ENCODE results near the gene ATRN.
A peak's percentile ranks its signal among the peaks of the same experiment; 100 is the strongest.

ATRN gene

DNA sequence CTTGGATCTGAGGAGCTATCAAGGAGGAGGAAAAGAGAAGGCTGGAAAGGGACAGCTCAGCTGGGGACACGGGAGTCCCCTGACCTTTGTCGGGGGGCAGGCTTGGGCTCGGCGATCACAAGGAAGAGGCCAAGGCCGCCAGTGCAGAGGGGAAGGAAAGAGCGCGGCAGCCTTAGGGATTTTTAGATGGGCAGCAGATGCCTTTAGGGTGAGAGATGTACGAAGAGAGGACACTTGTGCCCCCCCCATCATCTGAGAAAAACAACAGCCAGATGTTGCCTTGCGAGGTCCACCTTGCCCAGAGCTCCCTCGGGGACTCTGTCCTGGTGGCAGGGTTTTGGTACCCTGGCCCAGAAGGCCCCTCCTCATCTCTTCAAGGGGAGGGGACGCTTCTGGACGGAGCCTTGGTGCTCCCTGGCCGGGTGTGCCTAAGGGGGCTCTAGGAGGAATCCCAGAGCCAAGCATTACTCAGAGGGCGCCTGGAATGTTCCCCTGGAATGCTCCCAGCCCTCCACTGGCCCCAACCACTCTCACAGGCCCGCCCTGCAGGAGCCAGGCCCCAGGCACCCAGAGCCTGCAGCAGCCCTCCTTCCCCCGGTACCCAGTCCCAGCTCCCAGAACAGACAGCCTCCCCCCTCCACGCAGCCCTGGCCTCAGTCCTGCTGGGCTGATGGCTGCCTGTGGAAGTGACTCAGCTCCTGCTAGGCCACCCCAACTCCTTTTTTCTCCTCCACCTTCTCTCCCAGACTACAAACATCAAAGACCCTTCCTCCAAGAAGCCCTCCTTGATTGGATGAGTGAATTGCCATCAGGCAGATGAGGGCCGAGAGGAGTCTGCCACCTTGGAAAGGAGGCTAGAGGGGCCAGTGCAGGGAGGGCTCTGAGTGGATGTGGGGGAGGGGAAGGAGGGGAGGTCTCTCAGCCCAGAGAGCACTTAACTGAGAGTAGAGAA lies 209.2 kb downstream of the ATRN start:
- no peak for DNase-seq

DNA sequence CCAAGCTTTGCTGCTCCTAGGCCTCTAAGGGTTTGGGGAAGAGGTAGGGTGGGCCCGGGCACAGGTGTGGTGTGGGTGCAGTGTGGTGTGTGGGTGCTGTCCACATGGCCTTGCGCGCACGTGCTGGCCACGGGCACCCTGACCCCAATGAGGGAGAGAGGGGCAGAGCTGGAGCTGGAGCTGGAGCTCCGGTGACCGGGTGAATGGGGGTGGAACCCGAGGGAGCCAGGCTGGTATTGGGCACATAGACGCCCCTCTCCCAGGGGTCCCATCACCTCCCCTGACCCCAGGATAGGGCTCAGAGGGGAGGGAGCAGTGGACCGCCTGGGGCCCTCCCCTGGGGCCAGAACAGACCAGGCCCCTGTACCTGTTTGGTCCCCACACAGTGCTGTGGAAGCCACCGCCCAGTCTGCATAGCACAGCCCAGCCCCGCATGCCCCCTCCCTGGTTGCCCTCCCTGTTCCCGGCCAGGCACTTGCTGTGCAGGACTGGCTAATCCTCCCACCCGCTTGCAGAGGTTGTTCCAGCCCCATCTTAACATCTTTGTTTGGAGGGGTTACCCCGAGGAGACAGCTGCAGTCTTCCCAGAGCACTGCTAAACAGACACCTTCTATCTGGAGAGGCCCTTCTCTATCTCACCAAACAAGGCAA lies 210.0 kb downstream of the ATRN start:
- DNase-seq: no peak

GRCh38 chr20:3681352-3681930 lies 210.6 kb downstream of the ATRN start:
- no peak for DNase-seq

DNA sequence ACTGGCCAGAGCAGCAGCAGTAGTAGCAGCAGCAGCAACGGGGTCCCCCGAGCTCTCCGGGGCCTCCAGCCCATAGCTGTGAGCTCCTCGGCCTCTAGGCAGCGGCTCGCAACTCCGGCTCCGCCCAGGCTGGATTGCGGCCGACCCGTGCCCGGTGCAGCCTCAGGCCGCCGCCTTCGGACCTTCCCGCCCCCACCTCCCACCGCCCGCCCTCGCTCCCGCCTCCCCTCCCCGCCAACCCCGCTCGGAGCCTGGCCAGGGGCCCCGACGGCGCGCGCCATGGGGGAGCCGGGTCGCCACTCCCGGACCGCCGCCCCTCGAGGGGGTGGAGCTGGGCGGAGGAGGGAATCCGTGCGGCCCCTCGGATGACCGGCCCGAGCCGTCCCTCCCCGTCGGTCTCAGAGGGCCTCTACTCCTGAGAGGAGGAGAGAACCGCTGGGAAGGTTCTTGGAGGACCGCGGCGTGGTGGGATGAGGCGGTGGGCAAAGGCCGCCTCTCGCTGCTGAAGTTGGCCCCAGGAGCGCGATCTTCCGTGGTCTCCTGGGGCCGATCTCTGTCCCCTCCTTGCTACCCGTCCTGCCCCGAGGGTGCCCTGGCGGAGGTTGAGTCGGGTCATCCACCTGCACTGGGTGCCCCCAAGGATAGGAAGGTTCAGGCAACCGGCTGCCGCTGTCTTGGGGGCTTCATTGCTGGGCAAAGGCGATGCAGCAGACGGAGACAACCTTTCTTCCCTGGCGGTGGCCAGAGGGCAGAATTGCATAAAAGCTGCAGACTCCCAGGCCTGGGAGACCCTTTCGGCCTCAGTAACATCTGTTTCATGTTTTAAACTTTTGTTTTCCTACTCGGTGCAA lies 211.3 kb downstream of the ATRN start, which contains the start of gene ADAM33:
Gene ADAM33 (minus strand): TSS at position 80 of the 851 bp plus-strand sequence. CDS start 6 bp downstream, at position 74.
- no peak for DNase-seq

- DNase-seq: no peak
Observed at GRCh38 chr20:3685341-3685740, 214.5 kb downstream of the ATRN start.

DNA sequence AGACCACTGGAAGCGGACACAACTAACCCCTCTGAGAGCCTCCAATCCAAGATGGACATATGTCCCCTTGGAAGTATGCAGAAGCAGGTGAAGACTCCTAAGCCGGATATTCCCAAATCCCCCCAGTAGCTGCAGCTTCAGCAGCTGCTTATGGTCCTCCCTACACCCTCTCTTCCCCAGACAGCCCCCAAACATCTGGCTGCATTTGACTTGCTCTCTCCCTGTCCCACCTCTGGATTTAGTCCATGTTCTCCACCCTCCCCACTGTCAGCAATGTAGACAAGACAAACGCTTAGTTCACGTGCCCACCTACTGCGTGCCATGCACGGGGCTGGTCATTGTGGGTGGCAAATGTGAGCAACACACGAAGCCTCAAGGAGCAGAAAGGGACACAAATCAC lies 215.6 kb downstream of the ATRN start:
- no peak for DNase-seq

DNA sequence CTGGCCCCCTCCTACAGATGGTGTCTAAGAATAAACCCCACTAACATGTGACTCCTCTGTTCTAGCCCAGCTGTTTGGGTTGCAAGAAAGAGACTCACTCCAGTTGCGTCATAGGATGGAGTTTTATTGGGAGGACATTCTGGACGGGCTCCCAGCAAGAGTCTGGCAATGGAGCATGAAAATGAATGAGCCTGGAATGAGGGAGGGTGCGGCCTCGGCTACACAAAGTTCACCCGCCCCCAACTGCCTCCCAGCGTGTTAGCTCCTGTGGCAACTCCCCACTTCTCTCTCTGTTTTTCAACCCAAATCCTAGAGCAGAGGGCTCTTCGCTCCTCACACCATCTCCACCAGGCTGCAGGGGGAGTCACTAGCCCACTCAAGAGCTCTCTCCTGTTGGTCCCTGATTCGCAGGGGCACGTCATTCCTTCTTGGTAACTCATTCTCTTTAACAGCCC lies 216.1 kb downstream of the ATRN start:
- no peak for DNase-seq

DNA sequence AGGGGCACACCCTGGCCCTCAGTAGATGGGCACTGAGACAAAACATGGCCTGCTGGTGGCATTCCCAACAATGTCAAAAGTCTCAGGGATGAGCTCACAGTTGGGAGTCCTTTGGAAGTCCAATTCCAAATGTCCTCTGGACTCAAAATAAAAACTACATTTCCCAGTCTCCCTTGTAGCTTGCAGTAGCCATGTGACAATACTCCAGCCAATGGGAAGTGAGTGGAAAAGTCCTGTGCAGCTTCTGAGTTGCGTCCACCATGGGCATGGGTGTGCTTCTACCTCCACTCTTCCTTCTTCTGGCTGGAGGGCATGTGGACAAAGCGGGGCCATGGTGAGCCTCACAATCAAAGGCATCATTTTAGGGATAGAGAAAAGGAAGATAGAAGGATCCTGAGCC lies 216.8 kb downstream of the ATRN start:
- DNase-seq: no peak

GRCh38 chr20:3689978-3690377 lies 219.2 kb downstream of the ATRN start:
- DNase-seq: no peak

- DNase-seq: no peak
Observed at GRCh38 chr20:3690413-3690812, 219.6 kb downstream of the ATRN start.

GRCh38 chr20:3691306-3691705 lies 220.5 kb downstream of the ATRN start:
- DNase-seq: no peak

GRCh38 chr20:3691897-3692296 lies 221.1 kb downstream of the ATRN start:
- DNase-seq: no peak

DNA sequence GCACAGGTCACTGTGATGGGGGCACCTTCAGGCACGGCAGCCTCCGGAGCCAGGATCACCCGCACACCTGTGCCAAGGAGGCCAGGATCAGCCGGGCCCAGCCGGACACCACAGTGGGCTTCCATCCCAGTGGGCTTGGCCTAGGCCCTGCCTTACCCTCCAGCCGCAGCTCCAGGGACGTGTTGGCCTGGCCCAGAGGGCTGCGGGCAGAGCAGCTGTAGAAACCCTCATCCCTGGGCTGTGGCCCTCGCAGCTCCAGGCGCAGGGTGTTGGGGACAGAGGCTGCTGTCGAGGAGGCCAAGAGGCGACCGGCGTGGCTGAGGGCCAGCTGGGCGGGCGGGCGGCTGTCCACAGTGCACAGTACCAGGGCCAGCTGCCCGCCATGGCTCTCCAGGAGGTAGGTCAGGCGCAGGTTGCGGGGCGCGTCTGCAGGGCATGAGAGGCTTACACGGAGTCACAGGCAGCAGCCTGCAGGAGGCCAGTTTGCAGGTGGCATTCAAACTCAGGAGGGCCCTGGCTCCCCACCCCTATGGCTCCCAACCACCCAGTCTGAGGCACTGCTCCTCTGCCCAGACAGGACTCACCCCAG lies 222.0 kb downstream of the ATRN start:
- DNase-seq: no peak

DNA sequence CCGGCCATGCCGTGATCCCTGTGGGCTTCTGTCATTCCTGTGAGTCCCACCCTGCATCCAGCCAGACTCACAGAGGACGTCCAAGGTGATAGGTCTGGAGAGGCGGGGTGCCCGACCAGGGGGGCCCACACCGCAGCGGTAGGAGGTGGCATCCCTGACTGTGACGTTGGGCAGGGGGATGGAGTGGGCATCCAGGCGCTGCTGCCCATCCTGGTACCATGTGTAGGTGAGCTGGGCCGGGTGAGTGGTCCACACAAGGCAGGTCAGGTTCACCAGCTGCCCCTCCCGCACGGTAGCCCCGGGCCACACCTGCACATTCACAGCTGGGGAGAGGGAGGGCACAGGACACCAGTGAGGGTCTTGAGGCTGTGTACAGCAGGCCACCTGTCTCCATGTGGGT lies 222.6 kb downstream of the ATRN start:
- DNase-seq: no peak

- no peak for DNase-seq
Observed at GRCh38 chr20:3694864-3695263, 224.0 kb downstream of the ATRN start.

- DNase-seq: peak; percentile 44
Observed at GRCh38 chr20:3696200-3696599, 225.4 kb downstream of the ATRN start.

DNA sequence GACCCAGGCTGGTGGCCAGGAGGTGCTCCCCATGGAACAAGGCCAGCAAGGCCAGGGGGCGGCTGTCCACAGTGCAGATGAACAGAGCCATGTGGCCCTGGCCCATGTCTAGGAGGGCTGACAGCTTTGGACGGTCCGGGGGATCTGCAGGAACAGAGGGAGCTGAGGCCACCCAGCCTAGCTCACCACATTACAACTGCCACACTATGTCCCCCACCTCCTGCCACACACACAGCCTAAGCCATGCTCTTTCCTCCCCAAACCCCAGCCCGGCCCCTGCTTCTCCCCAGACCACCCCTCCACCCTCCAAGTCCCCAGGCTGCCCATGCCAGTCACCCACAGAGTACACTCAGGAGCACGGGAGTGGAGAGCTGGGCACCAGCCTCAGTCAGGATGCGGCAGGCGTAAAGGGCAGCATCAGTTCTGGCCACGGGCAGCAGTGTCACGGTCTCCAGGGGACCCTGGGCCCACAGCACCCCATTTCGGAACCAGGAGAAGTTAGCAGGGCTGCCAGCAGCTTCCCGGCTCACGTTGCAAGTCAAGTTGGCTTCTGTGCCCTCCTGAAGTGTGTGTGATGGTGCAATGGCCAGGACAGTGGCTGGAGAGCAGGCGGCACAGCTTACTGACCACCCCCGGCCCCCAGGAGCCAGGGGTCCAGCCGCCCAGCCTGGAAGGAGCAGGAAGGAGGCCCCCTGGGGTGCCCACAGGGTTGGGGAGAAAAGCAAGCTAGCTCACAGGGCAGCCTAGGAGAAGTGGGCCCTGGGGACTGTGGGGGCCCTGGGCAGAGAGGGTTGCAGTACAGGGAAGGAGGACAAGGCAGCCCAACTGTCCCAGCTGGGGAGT lies 226.1 kb downstream of the ATRN start:
- no peak for DNase-seq

DNA sequence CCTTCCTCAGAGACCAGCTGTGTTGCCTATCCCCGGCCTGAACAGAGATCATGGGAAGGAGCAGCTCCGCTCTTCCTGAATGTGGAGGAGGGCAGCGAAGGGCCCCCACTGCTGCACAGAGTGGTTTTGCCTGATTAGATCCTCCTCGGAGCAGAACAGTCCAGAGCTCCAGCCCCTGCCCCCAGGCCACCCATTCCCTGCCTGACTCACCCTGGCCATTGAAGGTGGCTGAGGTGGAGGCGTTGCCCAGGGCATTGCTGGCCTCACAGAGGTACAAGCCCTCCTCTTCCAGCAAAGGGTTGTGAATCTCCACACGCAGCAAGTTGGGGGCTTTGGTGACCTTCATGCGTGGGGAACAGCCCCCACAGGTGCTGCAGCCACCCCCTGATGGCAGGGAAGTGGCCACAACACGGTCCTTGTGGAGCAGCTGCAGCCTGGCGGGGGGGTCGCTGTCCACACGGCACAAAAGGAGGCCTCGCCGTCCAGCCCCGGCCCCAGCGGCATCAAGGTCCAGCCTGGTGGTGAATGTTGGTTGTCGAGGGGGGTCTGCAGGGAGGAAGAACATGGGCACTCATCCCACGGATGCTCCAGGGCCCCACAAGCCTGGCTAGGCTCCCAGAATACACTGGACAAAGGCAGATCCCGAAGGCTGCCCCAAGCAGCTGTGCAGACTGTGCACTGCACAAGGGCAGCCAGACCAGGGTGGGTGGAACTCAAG lies 226.9 kb downstream of the ATRN start:
- no peak for DNase-seq

GRCh38 chr20:3698591-3699001 lies 227.8 kb downstream of the ATRN start:
- DNase-seq: no peak

DNA sequence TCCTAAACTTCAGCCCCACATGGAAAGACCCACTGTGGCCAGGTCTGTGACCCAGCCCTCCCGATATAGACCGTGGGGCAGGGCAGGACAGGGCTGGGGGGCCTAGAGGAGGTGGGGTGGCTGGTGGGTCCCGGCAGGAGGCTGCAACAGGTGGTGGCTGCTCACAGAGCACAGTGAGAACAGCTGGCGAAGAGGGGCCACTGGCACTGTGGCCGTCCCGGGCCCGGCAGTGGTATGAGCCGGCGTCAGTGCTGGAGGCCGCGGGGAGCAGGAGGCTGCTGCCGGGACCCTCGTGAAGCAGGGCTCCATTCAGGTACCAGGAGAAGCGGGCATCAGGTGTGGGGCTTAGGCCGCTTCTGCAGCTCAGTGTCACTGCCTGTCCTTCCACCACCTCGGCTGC lies 228.2 kb downstream of the ATRN start:
- no peak for DNase-seq
